A673 (cell line): ENCODE measurements around the gene ARPC2.

Source experiments
- EZH2 ChIP-seq: fragments of 200-600 bp; sonication (generic); IDR thresholded peaks from 2 replicates; pipeline ENCODE4 v1.6.1; 2017; ENCODE audit warnings: borderline replicate concordance, low read depth, mild to moderate bottlenecking, mixed read lengths, antibody characterized with exemption, low read length; ENCODE audit not compliant: poor library complexity, severe bottlenecking
- TF ChIP-seq, protein P1 (sequence below): fragments of 300-800, 200-600 bp; sonication (generic); conservative IDR thresholded peaks from 2 replicates; pipeline ENCODE4 v1.5.1; 2017; ENCODE audit warnings: low read depth, mild to moderate bottlenecking, antibody characterized with exemption, low read length, moderate library complexity, mixed read lengths

- TF ChIP-seq, protein P1, sequence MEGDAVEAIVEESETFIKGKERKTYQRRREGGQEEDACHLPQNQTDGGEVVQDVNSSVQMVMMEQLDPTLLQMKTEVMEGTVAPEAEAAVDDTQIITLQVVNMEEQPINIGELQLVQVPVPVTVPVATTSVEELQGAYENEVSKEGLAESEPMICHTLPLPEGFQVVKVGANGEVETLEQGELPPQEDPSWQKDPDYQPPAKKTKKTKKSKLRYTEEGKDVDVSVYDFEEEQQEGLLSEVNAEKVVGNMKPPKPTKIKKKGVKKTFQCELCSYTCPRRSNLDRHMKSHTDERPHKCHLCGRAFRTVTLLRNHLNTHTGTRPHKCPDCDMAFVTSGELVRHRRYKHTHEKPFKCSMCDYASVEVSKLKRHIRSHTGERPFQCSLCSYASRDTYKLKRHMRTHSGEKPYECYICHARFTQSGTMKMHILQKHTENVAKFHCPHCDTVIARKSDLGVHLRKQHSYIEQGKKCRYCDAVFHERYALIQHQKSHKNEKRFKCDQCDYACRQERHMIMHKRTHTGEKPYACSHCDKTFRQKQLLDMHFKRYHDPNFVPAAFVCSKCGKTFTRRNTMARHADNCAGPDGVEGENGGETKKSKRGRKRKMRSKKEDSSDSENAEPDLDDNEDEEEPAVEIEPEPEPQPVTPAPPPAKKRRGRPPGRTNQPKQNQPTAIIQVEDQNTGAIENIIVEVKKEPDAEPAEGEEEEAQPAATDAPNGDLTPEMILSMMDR = no peak
- no peak for TF ChIP-seq EZH2
Observed at GRCh38 chr2:218260742-218261422, 43.9 kb downstream of the ARPC2 start, which contains the start of gene GPBAR1.
